ENCODE data around the gene TBC1D2B. TPM values are rescaled to one million over a fixed set of nuclear protein-coding genes. Genes with fewer than 3 reads are reported as not detected.

The TBC1D2B gene
- total and polyA plus RNA-seq, 4 donors = 21.8 to 62.9 (median 38.9) TPM

DNA sequence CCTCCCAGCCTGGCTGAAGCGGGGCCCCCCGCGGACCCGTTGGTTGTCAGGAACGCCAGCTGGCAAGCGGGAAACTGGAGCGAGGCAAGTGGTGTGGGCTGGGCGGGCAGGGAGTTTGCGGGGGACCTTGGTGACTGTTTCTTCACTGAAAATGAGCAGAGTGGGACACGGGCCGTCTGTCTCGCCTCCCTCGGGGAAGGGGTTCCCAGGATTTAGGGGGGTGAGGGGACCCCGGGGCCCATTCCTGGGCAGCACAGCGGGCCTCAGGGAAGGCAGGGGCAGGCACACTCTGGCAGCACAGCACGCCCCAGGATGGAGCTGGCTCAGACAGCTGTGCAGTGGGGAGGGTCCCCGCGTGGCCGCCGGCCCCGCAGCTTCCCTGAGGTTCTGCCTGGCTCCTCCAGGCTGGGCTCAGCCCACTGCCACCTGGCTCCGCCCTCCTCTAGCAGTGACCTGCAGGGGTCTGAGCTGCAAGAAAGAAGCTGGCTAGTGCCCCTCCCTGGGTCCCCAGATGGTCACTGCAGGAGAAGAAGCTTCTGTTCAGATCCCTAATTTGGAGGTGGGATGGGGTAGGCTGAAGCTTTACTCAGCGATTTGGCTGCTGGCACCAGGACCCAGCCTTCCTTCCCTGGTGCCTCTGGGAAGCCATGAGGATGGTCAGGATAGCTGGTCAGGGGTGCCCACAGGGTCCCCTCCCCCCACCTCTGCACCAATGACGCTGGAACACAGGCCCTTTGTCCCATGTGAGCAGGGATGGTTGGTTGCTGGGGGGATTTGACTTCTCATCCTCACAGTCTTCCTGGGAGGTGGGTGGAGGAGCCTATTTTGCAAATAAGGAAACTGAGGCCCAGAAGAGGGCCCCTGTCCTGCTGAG, 90.4 kb downstream of the TBC1D2B start:
- ATAC-seq (ENCODE audit: insufficient read depth, low FRiP score) = no peak
- Histone ChIP-seq H3K4me3 (no peak overlapping the region), H3K4me1 (ENCODE audit: control insufficient read depth in 5 of 5, insufficient read depth in 5 of 5, low read length in 5 of 5) (peaks cover under 1 to 53% (median 12%) of the 10 kb centered on the region in 5 donors), H3K36me3 (ENCODE audit: control insufficient read depth in 4 of 4, insufficient read depth in 4 of 4, low read length in 4 of 4) (no peaks in the 10 kb centered on the region), H3K27me3 (ENCODE audit: control insufficient read depth in 3 of 3, insufficient read depth in 3 of 3, low read length in 2 of 3) (no peaks in the 10 kb centered on the region), H3K9ac (ENCODE audit: insufficient read depth in 1 of 2, low read length in 2 of 2) (peak overlapping the region in 1 of 2 donors; percentile 13), H3K9me3 (ENCODE audit: control insufficient read depth in 4 of 4, insufficient read depth in 3 of 4, low read length in 3 of 4) (no peaks in the 10 kb centered on the region), H3K27ac (ENCODE audit: low read depth in 1 of 2, low read length in 1 of 2) (no peak overlapping the region)
- TF ChIP-seq, protein P1, sequence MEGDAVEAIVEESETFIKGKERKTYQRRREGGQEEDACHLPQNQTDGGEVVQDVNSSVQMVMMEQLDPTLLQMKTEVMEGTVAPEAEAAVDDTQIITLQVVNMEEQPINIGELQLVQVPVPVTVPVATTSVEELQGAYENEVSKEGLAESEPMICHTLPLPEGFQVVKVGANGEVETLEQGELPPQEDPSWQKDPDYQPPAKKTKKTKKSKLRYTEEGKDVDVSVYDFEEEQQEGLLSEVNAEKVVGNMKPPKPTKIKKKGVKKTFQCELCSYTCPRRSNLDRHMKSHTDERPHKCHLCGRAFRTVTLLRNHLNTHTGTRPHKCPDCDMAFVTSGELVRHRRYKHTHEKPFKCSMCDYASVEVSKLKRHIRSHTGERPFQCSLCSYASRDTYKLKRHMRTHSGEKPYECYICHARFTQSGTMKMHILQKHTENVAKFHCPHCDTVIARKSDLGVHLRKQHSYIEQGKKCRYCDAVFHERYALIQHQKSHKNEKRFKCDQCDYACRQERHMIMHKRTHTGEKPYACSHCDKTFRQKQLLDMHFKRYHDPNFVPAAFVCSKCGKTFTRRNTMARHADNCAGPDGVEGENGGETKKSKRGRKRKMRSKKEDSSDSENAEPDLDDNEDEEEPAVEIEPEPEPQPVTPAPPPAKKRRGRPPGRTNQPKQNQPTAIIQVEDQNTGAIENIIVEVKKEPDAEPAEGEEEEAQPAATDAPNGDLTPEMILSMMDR (IDR thresholded peaks at IDR 0.05; ENCODE audit: control extremely low read depth, extremely low read depth) = no peak
- DNase-seq = peak; percentile 82 to 85 (median 84)
- 58 to 67% methylated on average over 23 to 24 of the region's 24 CpGs for WGBS, 2 donors

GRCh38 chr15:77985931-77986480, 91.5 kb downstream of the TBC1D2B start:
- no peak overlapping the region for H3K4me3 ChIP-seq
- DNase-seq = no peak
- WGBS, 2 donors = 75 to 84% methylated on average over 18 of the region's 18 CpGs

DNA sequence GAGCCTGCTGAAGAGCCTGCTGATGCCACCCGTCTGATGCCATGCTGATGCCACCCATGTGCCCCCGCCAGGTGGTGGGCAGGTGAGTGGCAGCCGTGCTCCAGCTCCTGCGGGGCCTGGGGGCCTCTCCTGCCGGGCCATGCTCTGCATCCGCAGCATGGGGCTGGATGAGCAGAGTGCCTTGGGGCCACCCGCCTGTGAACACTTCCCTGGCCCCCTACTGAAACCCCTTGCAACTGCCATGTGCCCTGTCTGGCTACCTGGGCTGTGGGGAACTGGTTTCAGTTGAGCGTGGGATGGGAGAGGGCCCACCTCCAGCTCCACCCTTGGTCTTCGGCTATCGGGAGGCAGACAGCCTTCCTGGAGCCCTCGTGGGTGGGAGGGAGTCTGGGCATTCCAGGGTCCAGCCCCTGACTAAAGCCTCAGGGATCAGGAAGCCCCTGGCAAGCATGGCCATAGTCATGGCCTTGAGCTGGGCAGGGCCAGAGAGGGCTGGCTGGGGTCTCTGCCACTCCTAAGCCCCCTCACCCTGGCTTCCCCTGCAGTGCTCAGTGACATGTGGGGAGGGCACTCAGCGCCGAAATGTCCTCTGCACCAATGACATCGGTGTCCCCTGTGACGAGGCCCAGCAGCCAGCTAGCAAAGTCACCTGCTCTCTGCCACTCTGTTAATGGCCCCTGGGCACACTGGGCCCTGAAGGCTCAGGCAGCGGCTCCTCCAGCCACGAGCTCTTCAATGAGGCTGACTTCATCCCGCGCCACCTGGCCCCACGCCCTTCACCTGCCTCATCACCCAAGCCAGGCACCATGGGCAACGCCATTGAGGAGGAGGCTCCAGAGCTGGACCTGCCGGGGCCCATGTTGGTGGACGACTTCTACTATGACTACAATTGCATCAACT, 92.2 kb downstream of the TBC1D2B start:
- H3K4me1 ChIP-seq (ENCODE audit: control insufficient read depth in 5 of 5, insufficient read depth in 5 of 5, low read length in 5 of 5) = peaks cover 0 to 36% (median 6%) of the 10 kb centered on the region in 5 donors
- H3K4me3 ChIP-seq = no peak overlapping the region
- DNase-seq (no peak), ATAC-seq (ENCODE audit: insufficient read depth, low FRiP score) (no peak)
- TF ChIP-seq, protein P1 (IDR thresholded peaks at IDR 0.05; ENCODE audit: control extremely low read depth, extremely low read depth) = no peak
- H3K27ac ChIP-seq (ENCODE audit: low read depth in 1 of 2, low read length in 1 of 2) = no peak overlapping the region
- H3K9ac ChIP-seq (ENCODE audit: insufficient read depth in 1 of 2, low read length in 2 of 2) = no peak overlapping the region
- H3K9me3 ChIP-seq (ENCODE audit: control insufficient read depth in 4 of 4, insufficient read depth in 3 of 4, low read length in 3 of 4) = no peaks in the 10 kb centered on the region
- H3K36me3 ChIP-seq (ENCODE audit: control insufficient read depth in 4 of 4, insufficient read depth in 4 of 4, low read length in 4 of 4) = no peaks in the 10 kb centered on the region
- no peaks in the 10 kb centered on the region for H3K27me3 ChIP-seq (ENCODE audit: control insufficient read depth in 3 of 3, insufficient read depth in 3 of 3, low read length in 2 of 3)
- WGBS, 2 donors = 93 to 97% methylated on average over 20 to 23 of the region's 23 CpGs

More at GRCh38 chr15:77985931-77986480, 91.5 kb downstream of the TBC1D2B start:
- no peak overlapping the region for H3K9ac ChIP-seq (ENCODE audit: insufficient read depth in 1 of 2, low read length in 2 of 2)
- no peak for ATAC-seq (ENCODE audit: insufficient read depth, low FRiP score)
- no peaks in the 10 kb centered on the region for H3K27me3 ChIP-seq (ENCODE audit: control insufficient read depth in 3 of 3, insufficient read depth in 3 of 3, low read length in 2 of 3)
- H3K36me3 ChIP-seq (ENCODE audit: control insufficient read depth in 4 of 4, insufficient read depth in 4 of 4, low read length in 4 of 4) = no peaks in the 10 kb centered on the region
- no peak overlapping the region for H3K27ac ChIP-seq (ENCODE audit: low read depth in 1 of 2, low read length in 1 of 2)
- H3K9me3 ChIP-seq (ENCODE audit: control insufficient read depth in 4 of 4, insufficient read depth in 3 of 4, low read length in 3 of 4) = no peaks in the 10 kb centered on the region
- peaks cover 0 to 43% (median 11%) of the 10 kb centered on the region in 5 donors for H3K4me1 ChIP-seq (ENCODE audit: control insufficient read depth in 5 of 5, insufficient read depth in 5 of 5, low read length in 5 of 5)
- TF ChIP-seq, protein P1 (IDR thresholded peaks at IDR 0.05; ENCODE audit: control extremely low read depth, extremely low read depth) = no peak

Measured in lung (tissue), 12 donors.